Amygdala (tissue), 56 donors: Measurements from ENCODE around the gene PRKAG2.
"Not testable (repeated sequence)": the region's sequence is repeated elsewhere in the genome, so short reads cannot be mapped to it uniquely, and the experiment has no call there.

Experiments
- DNase-seq, 56 donors: peaks; one replicate each; lab custom pipeline; 2025; lab: John Stamatoyannopoulos, UW

Gene PRKAG2

DNA sequence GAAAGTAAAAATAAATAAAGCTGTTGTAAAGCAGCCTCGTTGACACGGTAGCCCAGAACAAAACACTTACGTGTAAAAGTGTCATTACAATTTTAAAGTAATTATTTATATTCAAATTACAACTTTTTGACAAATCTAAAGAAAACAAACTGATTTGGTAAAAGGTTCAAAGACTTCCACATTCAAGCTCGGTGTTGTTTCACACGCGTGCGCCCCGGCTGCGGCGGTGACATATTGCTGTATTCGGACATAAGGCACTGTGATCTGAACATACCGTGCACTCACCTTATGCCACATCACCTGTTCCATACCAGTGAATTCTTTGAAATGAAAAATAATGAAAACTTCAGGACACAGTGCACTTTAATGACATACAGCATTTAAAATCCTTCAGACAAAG is 320.3 kb downstream of the PRKAG2 start:
- DNase-seq: no peak

DNA sequence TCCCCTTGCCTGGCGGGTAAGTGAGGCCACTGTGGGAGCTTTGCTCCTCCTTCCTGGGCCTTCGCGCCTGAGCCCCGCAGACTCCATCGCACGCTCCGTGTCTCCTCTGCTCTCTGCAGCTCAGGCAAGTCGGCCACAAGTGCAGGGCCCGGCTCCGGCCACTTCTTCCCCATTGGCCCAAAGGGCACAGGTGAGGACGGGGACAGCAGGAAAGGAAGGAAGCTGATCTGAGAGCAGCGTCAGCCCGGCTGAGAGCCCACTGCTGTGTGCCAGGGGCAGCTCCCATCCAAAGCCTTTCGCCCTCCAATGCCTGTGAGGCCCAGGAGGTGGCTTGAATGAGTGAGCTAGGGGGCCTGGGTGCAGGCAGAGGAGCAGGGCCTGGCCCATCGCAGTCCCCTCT is 323.6 kb downstream of the PRKAG2 start:
- no peak for DNase-seq

DNA sequence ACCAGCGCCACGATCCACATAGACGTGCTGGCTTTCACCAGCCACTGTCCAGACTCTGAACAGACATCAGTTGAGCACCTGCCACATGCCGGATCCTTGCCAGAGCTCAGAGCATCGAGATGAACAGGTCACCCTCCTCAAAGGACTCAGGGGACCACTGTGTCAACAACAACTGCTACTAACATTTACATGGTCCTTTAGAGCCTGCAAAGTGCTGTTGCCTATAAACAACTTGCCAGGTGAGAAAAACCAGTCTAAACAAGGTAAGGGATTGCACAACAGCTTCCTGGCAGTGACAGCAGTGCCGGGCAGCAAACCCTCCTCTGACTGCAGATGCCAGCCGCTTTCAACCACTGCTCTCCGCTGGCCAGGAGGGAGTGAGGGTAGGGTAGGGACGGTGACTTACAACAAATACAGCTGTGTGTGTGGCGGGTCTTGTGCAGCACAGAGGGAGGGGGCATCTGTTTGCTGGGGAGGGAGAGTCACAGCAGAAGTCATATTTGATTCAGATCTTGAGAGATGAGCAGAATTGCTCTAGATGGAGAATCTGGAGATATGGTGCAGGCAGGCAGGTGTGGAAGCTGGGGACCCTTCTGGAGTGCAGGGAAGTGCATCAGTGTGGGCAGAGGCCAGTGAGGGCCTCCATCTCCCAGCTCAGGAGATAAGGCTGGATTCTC is 324.4 kb downstream of the PRKAG2 start:
- DNase-seq: no peak

DNA sequence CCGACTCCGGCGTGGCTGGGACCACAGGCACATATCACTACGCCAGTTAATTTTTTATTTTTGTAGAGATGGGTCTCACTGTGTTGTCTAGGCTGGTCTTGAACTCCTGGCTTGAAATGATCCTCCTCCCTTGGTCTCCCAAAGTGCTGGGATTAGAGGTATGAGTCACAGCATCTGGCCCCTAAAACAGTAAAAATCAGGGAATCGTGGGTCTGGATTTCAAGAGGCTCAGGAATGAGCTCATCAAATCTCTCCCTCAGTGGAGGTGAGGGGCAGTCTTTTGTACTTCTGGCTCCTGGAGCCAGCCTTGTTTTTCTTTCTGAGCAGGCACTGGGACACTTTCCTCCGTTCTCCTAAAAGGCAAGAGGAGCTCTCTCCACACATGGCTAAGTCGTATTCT is 325.1 kb downstream of the PRKAG2 start:
- no peak for DNase-seq

- DNase-seq: no peak
Measured at GRCh38 chr7:151550656-151551286, 326.1 kb downstream of the PRKAG2 start.

GRCh38 chr7:151549644-151550043 is 327.3 kb downstream of the PRKAG2 start:
- DNase-seq: no peak

DNA sequence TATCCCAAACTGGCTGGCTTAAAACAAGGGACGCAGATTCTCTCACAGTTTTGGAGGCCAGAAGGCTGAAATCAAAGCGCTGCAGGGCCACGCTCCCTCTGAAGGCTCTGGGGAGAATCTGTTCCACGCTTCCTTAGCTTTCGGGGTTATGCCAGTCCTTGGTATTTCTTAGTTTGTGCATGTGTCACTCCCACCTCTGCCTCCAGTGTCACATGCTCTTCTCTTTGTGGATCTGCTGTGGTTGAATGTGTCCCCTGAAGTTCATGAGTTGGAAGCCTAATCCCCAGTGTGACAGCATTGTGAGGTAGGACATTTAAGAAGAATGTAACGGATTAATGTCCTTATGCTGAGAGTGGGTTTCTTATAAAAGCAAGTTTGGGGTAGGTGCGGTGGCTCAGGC is 327.8 kb downstream of the PRKAG2 start:
- no peak for DNase-seq

DNA sequence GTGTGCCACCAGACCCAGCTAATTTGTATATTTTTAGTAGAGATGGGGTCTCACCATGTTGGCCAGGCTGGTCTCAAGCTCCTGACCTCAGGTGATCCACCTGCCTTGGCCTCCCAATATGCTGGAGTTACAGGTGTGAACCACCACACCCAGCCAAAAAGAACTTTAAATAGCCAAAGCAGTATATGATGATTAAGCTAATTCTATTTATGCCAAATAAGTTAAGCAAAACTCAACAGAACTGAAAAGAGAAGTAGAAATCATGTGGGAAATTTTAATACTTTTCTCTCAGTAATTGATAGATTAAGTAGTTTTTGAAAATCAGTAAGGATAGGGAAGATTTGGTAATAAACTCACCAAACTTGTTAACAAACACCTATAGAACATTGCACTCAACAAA is 332.7 kb downstream of the PRKAG2 start:
- DNase-seq: no peak

- DNase-seq: no peak
Measured at GRCh38 chr7:151542606-151543130, 334.2 kb downstream of the PRKAG2 start.

- no peak for DNase-seq
Measured at GRCh38 chr7:151541709-151542499, 335.0 kb downstream of the PRKAG2 start.

DNA sequence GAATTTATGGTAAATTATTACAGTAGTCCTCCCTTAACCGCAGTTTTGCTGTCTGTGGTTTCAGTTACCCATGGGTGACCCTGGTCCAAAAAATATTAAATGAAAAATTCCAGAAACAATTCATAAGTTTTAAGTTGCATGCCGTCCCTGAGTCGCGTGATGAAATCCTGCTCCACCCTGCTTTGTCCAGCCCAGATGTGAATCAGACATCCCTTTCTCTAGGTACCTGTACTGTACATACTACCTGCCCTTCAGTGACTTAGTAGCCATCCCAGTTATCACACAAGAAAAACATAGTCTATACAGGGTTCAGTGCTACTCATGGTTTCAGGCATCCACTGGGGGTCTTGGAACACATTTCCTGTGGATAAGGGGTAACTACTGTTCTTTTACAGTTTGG is 336.8 kb downstream of the PRKAG2 start:
- DNase-seq: no peak

GRCh38 chr7:151539088-151539671 is 337.7 kb downstream of the PRKAG2 start:
- DNase-seq: peak in 39 of 56 donors; percentile 13 to 79 (median 51)

- DNase-seq: peak in 20 of 56 donors; percentile 12 to 74 (median 43)
Measured at GRCh38 chr7:151537818-151538561, 338.9 kb downstream of the PRKAG2 start.

- not testable (repeated sequence) for DNase-seq
Measured at GRCh38 chr7:151536178-151536577, 340.7 kb downstream of the PRKAG2 start.

DNA sequence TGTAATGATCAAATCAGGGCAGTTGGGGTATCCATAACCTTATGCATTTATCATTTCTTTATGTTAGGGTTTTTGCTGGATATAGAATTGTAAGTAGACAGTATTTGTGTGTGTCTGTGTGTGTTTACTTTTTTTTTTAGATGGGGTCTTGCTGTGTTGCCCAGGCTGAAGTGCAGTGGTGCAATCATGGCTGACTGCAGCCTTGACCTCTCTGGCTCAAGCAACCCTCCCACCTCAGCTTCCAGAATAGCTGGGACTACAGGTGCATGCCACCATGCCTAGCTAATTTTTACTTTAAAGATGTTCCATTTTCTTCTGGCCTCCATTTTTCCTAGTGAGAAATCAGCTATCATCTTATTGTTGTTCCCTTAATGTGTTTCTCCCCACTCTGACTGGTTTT is 347.1 kb downstream of the PRKAG2 start:
- no peak for DNase-seq

DNA sequence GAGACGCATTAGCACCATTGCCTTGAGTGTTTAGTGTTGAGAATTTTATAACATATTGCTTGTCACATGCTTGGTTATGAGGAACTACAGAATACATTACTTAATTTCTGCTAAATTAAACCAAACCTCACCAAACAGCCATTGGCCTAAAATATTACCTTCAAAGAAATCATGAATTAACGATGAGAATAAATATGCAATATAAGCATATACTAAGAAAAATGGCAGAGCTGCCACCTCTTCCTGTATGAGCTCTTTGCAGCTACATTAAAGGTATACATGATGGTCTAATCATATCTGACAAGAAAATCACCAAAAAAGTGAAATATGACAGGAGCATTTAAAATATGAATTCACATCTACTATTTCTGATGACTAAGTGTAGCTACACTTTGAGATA is 352.1 kb downstream of the PRKAG2 start:
- no peak for DNase-seq

DNA sequence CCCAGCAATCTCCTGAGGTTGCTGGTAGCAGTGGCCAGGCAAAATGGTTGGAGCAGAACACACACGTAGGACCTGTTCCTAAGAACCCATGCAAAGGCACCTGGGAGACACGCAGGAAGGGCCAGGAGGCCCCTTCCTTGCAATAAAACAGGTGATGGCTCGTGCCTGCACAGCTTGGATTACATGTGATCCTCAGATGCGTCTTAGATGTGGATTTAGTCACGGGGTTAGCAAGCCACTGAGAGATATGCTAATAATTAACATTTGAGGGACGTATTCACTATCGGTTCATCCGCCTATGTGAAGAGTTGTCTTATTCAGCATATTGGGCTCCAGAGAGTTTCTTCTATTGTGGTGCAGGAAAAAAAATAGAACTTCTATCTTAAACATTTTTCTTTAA is 352.6 kb downstream of the PRKAG2 start:
- DNase-seq: no peak

GRCh38 chr7:151520419-151521261 is 356.3 kb downstream of the PRKAG2 start:
- DNase-seq: peak in 32 of 56 donors; percentile 19 to 68 (median 44)

DNA sequence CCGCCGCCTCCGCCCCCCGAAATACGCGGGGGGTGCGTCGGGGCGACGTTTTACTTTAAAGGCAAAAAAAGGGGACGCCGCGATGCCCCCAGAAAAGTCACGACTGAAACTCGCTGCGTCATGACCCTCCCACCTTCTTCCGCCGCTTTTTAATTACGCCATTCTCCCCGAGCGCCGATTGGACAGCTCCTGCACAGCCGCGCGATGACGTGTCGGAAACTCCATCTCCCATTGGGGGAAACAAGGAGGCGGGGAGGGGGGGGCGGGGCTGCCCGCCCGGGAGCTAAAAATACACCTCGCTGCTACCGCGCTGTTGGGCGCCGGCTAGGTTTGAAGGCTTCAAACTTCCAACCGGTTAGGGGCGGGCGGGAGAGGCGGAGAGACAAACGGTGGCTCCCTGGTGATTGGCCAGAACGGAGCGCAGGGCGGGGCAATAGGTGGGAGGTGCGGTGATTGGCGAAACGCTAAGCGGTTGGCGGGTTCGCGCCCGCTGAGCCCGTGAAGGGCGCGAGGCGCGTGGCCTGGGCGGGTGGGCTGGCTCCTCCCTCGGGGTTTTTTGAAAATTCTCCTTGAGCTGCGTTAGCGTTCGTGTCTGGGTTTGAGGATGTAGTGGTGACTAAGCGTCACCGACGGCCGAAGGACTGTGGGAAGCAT is 357.0 kb downstream of the PRKAG2 start, which contains the start of gene RHEB:
RHEB (minus strand) TSS at position 131 of the 654 bp plus-strand sequence. CDS start 384 bp downstream, outside the sequence.
- peak in 55 of 56 donors; percentile 58 to 99 (median 96) for DNase-seq
